WTC11 (cell line): ENCODE results near the gene EFCC1. TPM values are rescaled to one million over a fixed set of nuclear protein-coding genes. Genes with fewer than 3 reads are reported as not detected.

Experiments
- ATAC-seq: fragments of 200-7000 bp; cut with Tn5 transposase; 2 replicates; pipeline ENCODE4 v1.10.0; 2021; ENCODE audit warnings: mild to moderate bottlenecking, moderate library complexity
- CTCF ChIA-PET: fragments of 300-600 bp; sonication (Branson Sonifier 250); formaldehyde crosslinking; loops from one replicate; lab custom pipeline; 2021; ENCODE audit warnings: antibody characterized with exemption; lab: Charles Lee
- POLR2A ChIA-PET: fragments of 350-600 bp; sonication (Branson Sonifier 250); formaldehyde crosslinking; loops from one replicate; lab custom pipeline; 2021; ENCODE audit warnings: antibody characterized with exemption; lab: Charles Lee
- DNase-seq: peaks from one replicate; pipeline ENCODE4 v3.0.0; 2021; ENCODE audit warnings: low spot score
- H3K27ac Mint-ChIP-seq: 2 replicates; pipeline ENCODE4 v1.8.0; 2021; ENCODE audit warnings: mixed read lengths
- H3K27me3 Mint-ChIP-seq: 2 replicates; pipeline ENCODE4 v1.8.0; 2021; ENCODE audit warnings: low read depth, mild to moderate bottlenecking, moderate library complexity, mixed read lengths
- H3K36me3 Mint-ChIP-seq: 2 replicates; pipeline ENCODE4 v1.8.0; 2021; ENCODE audit warnings: mixed read lengths
- H3K4me1 Mint-ChIP-seq: 2 replicates; pipeline ENCODE4 v1.8.0; 2022; ENCODE audit warnings: mixed read lengths
- H3K4me3 Mint-ChIP-seq: 2 replicates; pipeline ENCODE4 v1.8.0; 2021; ENCODE audit warnings: mild to moderate bottlenecking, moderate library complexity, mixed read lengths
- H3K9me3 Mint-ChIP-seq: 2 replicates; pipeline ENCODE4 v1.8.0; 2021; ENCODE audit warnings: mixed read lengths
- CREM ChIP-seq: sonication (generic); formaldehyde crosslinking; IDR thresholded peaks from 2 replicates; pipeline ENCODE4 v1.8.1; 2022; ENCODE audit warnings: mild to moderate bottlenecking, missing genetic modification reagents, moderate library complexity
- CTCF ChIP-seq: fragments of 200-600 bp; IDR thresholded peaks from 2 replicates; pipeline ENCODE4 v1.8.0; 2022; ENCODE audit warnings: antibody characterized with exemption
- E2F5 ChIP-seq: sonication (generic); formaldehyde crosslinking; IDR thresholded peaks from 2 replicates; pipeline ENCODE4 v1.8.1; 2022; ENCODE audit warnings: mild to moderate bottlenecking, moderate library complexity, missing genetic modification reagents
- ERG ChIP-seq: fragments of 250-450 bp; sonication (Bioruptor Pico); IDR thresholded peaks from 2 replicates; pipeline ENCODE4 v1.8.0; 2021; ENCODE audit warnings: mild to moderate bottlenecking
- ESRRA ChIP-seq: sonication (generic); formaldehyde crosslinking; IDR thresholded peaks from 2 replicates; pipeline ENCODE4 v1.8.1; 2022; ENCODE audit warnings: mild to moderate bottlenecking, missing genetic modification reagents, borderline replicate concordance
- FOXK1 ChIP-seq: sonication (generic); formaldehyde crosslinking; IDR thresholded peaks from 2 replicates; pipeline ENCODE4 v1.8.0; 2022; ENCODE audit warnings: mild to moderate bottlenecking, moderate library complexity, missing genetic modification reagents
- FOXP4 ChIP-seq: sonication (generic); formaldehyde crosslinking; IDR thresholded peaks from 2 replicates; pipeline ENCODE4 v1.8.0; 2022; ENCODE audit warnings: mild to moderate bottlenecking, missing genetic modification reagents
- HMGXB4 ChIP-seq: sonication (generic); formaldehyde crosslinking; IDR thresholded peaks from 2 replicates; pipeline ENCODE4 v1.8.1; 2023; ENCODE audit warnings: mild to moderate bottlenecking, moderate library complexity, missing genetic modification reagents
- NFATC4 ChIP-seq: fragments of 250-450 bp; sonication (Bioruptor Pico); IDR thresholded peaks from 2 replicates; pipeline ENCODE4 v1.9.0; 2021; ENCODE audit warnings: mild to moderate bottlenecking
- NR3C1 ChIP-seq: sonication (generic); formaldehyde crosslinking; conservative IDR thresholded peaks from 2 replicates; pipeline ENCODE4 v1.8.1; 2023; ENCODE audit warnings: low read depth, mild to moderate bottlenecking, missing genetic modification reagents
- SOX15 ChIP-seq: fragments of 250-450 bp; sonication (Bioruptor Pico); IDR thresholded peaks from 2 replicates; pipeline ENCODE4 v1.9.0; 2021; ENCODE audit warnings: mild to moderate bottlenecking
- STAT6 ChIP-seq: sonication (generic); formaldehyde crosslinking; conservative IDR thresholded peaks from 2 replicates; pipeline ENCODE4 v1.8.1; 2023; ENCODE audit warnings: mild to moderate bottlenecking, low read depth, missing genetic modification reagents, moderate library complexity
- TEAD4 ChIP-seq: sonication (generic); formaldehyde crosslinking; IDR thresholded peaks from 2 replicates; pipeline ENCODE4 v1.8.0; 2022; ENCODE audit warnings: mild to moderate bottlenecking, missing genetic modification reagents
- USF1 ChIP-seq: sonication (generic); formaldehyde crosslinking; IDR thresholded peaks from 2 replicates; pipeline ENCODE4 v1.8.0; 2022; ENCODE audit warnings: mild to moderate bottlenecking, missing genetic modification reagents
- USF2 ChIP-seq: sonication (generic); formaldehyde crosslinking; IDR thresholded peaks from 2 replicates; pipeline ENCODE4 v1.8.1; 2023; ENCODE audit warnings: mild to moderate bottlenecking, missing genetic modification reagents, moderate library complexity
- ZNF232 ChIP-seq: sonication (generic); formaldehyde crosslinking; IDR thresholded peaks from 2 replicates; pipeline ENCODE4 v1.8.0; 2022; ENCODE audit warnings: mild to moderate bottlenecking, missing genetic modification reagents
- ZNF263 ChIP-seq: sonication (generic); formaldehyde crosslinking; IDR thresholded peaks from 2 replicates; pipeline ENCODE4 v1.8.1; 2022; ENCODE audit warnings: low read depth, mild to moderate bottlenecking, moderate library complexity, missing genetic modification reagents
- ZNF512 ChIP-seq: sonication (generic); formaldehyde crosslinking; IDR thresholded peaks from 2 replicates; pipeline ENCODE4 v1.8.1; 2022; ENCODE audit warnings: missing genetic modification reagents, borderline replicate concordance
- total RNA-seq: library from RNA; stranded (reverse); gene quantifications from 3 replicates; pipeline ENCODE4 v1.2.3, GENCODE V29; 2021

The EFCC1 gene
- total RNA-seq, 1 experiment from 2014 or later: 0.31 TPM

- CTCF ChIA-PET: interaction anchor here (0.9 kb wide), 1 partner anchor 107 kb away, joined by 3 read pairs; no protein-coding TSS in a partner anchor
- Mint-ChIP-seq H3K4me3 (no peak overlapping the region), H3K27me3 (peaks cover 4% of the 10 kb centered on the region; the same call in 1 of the 2 replicates), H3K4me1 (no peaks in the 10 kb centered on the region), H3K27ac (no peak overlapping the region), H3K36me3 (no peaks in the 10 kb centered on the region), H3K9me3 (0 out of 2 replicates have a peak, but pooled peaks cover 5% of the 10 kb centered on the region)
- ATAC-seq (no peak), DNase-seq (no peak)
- POLR2A ChIA-PET: interaction anchor here (0.7 kb wide), 1 partner anchor 75 kb away, joined by 9 read pairs; no protein-coding TSS in a partner anchor
- no peak for TF ChIP-seq CREM (CRISPR knock-in tag)
- no peak for TF ChIP-seq SOX15 (CRISPR knock-in tag)
- no peak for TF ChIP-seq NR3C1
- no peak for TF ChIP-seq ESRRA (CRISPR knock-in tag)
- TF ChIP-seq USF2: no peak
- TF ChIP-seq FOXK1 (CRISPR knock-in tag): no peak
- no peak for TF ChIP-seq HMGXB4
- TF ChIP-seq NFATC4 (CRISPR knock-in tag): no peak
- no peak for TF ChIP-seq E2F5 (CRISPR knock-in tag)
- no peak for TF ChIP-seq CTCF
- TF ChIP-seq ERG (CRISPR knock-in tag): no peak
- no peak for TF ChIP-seq USF1 (CRISPR knock-in tag)
- no peak for TF ChIP-seq ZNF263 (CRISPR knock-in tag)
- no peak for TF ChIP-seq STAT6 (CRISPR knock-in tag)
- no peak for TF ChIP-seq FOXP4 (CRISPR knock-in tag)
- TF ChIP-seq TEAD4 (CRISPR knock-in tag): no peak
- TF ChIP-seq ZNF512 (CRISPR knock-in tag): no peak
- TF ChIP-seq ZNF232 (CRISPR knock-in tag): no peak
These were observed 76.1 kb downstream of the EFCC1 start for GRCh38 chr3:129077222-129077621.
